ENCODE measurements around the gene MXRA7. TPM values are rescaled to one million over a fixed set of nuclear protein-coding genes. Genes with fewer than 3 reads are reported as not detected.

MXRA7 gene
- polyA plus RNA-seq, 1 of the 3 experiments (the other 2 are of a cell fraction) = 154 TPM

DNA sequence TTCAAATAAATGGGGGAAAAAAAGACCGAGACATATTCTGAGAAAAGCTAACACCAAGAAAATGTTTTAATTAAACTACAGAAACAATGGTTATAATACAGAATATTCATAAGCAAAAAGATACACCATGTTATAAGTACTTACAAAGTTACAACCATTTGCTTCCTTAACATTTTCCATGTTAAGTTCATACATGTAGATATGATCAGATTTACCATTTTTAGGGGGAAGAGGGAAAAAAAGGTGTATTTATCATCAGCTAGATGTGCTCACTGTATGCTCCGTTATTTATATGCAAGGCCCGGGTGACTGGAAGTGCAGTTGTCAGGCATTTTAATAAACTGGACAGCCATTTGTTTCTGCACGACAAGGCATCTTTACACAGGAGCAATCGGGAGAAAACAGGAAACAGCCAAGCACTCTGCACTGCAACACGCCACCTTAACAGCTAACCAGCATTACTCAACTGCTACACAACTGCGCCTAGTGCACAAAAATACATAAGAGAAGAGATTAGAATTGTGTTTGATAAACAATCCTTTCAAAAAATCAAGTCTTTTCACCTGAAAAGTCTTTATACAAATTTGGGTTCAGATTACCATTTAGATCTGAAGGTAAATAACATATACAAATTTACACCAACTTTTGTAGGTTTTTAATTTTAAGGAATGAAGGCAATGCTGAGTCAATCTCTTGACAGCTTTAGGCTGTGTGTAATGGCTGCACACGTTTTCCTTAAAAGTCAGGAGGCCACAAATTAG is 23.5 kb upstream of the MXRA7 start:
- Histone ChIP-seq H3K36me3 (replicated peaks in 1 of 2; ENCODE audit: control insufficient read depth in 1 of 2, insufficient read depth in 2 of 2, low read length in 1 of 2) (peaks cover 45 to 62% of the 10 kb centered on the region in 2 experiments), H3K79me2 (ENCODE audit: insufficient read depth) (peaks cover 92% of the 10 kb centered on the region), H3K27ac (ENCODE audit: low read depth in 2 of 2, low read length in 1 of 2) (peak overlapping the region; percentile 98 to 99), H3K4me2 (peak overlapping the region; percentile 86), H3K4me1 (ENCODE audit: control insufficient read depth in 1 of 2, insufficient read depth in 2 of 2, low read depth in 1 of 2, low read length in 1 of 2) (peaks cover 30 to 38% of the 10 kb centered on the region in 2 experiments), H4K20me1 (ENCODE audit: insufficient read depth) (peaks cover 53% of the 10 kb centered on the region), H2AFZ (ENCODE audit: low read depth) (no peak overlapping the region), H3K9ac (peak overlapping the region; percentile 95; the same call in 1 of the 2 replicates), H3K27me3 (ENCODE audit: insufficient read depth) (no peaks in the 10 kb centered on the region), H3K9me2 (no peaks in the 10 kb centered on the region), H3F3A (replicated peaks; ENCODE audit: insufficient read depth) (peaks cover 50% of the 10 kb centered on the region), H3K9me3 (no peaks in the 10 kb centered on the region), H3K4me3 (ENCODE audit: low read depth in 2 of 2, low read length in 1 of 2) (peak overlapping the region; percentile 91 to 100)
- CTCF ChIA-PET = interaction anchor here (0.8 to 5.8 kb wide), 8 partner anchors 8 to 332 kb away, joined by 3 to 34 read pairs (median 7); partner anchors contain the start of genes JMJD6 and METTL23
- POLR2A ChIA-PET = interaction anchor here (0.8 kb wide), 1 partner anchor 8 kb away, joined by 4 read pairs; the partner anchor contains the start of genes JMJD6 and METTL23
- no peak for DNase-seq
- TF ChIP-seq MXI1 (IDR thresholded peaks at IDR 0.05; ENCODE audit: low read depth, low read length) = peak; percentile 36; the same call in 1 of the 2 replicates
- 0 out of 2 replicates have a peak, but pooled peaks have one; percentile 13 for TF ChIP-seq YY1 (IDR thresholded peaks at IDR 0.05; ENCODE audit: low read depth)
- TF ChIP-seq CHD2 (IDR thresholded peaks at IDR 0.05; ENCODE audit: low read length, partially characterized antibody) = no peak
- TF ChIP-seq SIN3A (IDR thresholded peaks at IDR 0.05; ENCODE audit: borderline replicate concordance, low read depth, low read length) = peak; percentile 76; the same call in 1 of the 2 replicates
- peak; percentile 61; the same call in 1 of the 2 replicates for TF ChIP-seq POLR2AphosphoS5 (IDR thresholded peaks at IDR 0.05; ENCODE audit: low read depth, low read length)
- 0 out of 2 replicates have a peak, but pooled peaks have one; percentile 32 for TF ChIP-seq ELF1 (IDR thresholded peaks at IDR 0.05)
- WGBS (ENCODE audit: low lambda C conversion rate) = 16% methylated on average over 8 of the region's 8 CpGs

DNA sequence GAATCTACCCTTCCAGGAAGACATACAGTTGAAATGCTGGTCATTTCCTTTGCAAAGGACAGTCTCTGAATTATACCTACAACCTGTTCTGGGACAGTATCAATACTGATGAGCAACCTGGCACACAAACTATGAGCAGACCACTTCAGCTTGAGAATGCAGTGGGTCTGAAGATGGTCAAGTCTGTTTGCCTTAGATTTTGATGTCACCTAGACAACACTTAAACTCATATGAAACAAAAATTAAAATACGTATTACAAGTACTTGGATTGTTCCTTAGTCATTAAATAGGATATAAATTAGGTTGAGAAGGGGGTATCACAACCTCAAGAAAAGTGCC is 22.8 kb upstream of the MXRA7 start:
- Histone ChIP-seq H3K27me3 (ENCODE audit: insufficient read depth) (no peaks in the 10 kb centered on the region), H3F3A (replicated peaks; ENCODE audit: insufficient read depth) (peaks cover 52% of the 10 kb centered on the region), H3K9me2 (no peaks in the 10 kb centered on the region), H3K9me3 (no peaks in the 10 kb centered on the region), H3K36me3 (replicated peaks in 1 of 2; ENCODE audit: control insufficient read depth in 1 of 2, insufficient read depth in 2 of 2, low read length in 1 of 2) (peaks cover 45 to 62% of the 10 kb centered on the region in 2 experiments), H3K27ac (ENCODE audit: low read depth in 2 of 2, low read length in 1 of 2) (peak overlapping the region; percentile 98 to 99; a peak in 3 of 4 replicates), H3K4me3 (ENCODE audit: low read depth in 2 of 2, low read length in 1 of 2) (peak overlapping the region; percentile 91 to 100; a peak in 3 of 4 replicates), H3K4me2 (peak overlapping the region; percentile 86), H4K20me1 (ENCODE audit: insufficient read depth) (peaks cover 53% of the 10 kb centered on the region), H2AFZ (ENCODE audit: low read depth) (no peak overlapping the region), H3K4me1 (ENCODE audit: control insufficient read depth in 1 of 2, insufficient read depth in 2 of 2, low read depth in 1 of 2, low read length in 1 of 2) (peaks cover 30 to 31% of the 10 kb centered on the region in 2 experiments), H3K79me2 (ENCODE audit: insufficient read depth) (peaks cover 92% of the 10 kb centered on the region), H3K9ac (peak overlapping the region; percentile 95; the same call in 1 of the 2 replicates)
- ChIA-PET POLR2A (interaction anchor here (1.1 kb wide), 1 partner anchor 15 kb away, joined by 3 read pairs; no protein-coding TSS in a partner anchor), CTCF (interaction anchor here (0.8 to 3.1 kb wide), 6 partner anchors 19 to 323 kb away, joined by 3 to 17 read pairs (median 4); no protein-coding TSS in a partner anchor)
- TF ChIP-seq RXRA (IDR thresholded peaks at IDR 0.05; ENCODE audit: borderline replicate concordance, low read depth) (no peak), RFX5 (IDR thresholded peaks at IDR 0.05; ENCODE audit: low read length) (no peak), MEF2A (IDR thresholded peaks at IDR 0.05; ENCODE audit: borderline replicate concordance, low read depth) (no peak), SIN3A (IDR thresholded peaks at IDR 0.05; ENCODE audit: borderline replicate concordance, low read depth, low read length) (no peak), POLR2AphosphoS5 (IDR thresholded peaks at IDR 0.05; ENCODE audit: low read depth, low read length) (peak; percentile 4; the same call in 1 of the 2 replicates)
- TF ChIP-seq, protein P1, sequence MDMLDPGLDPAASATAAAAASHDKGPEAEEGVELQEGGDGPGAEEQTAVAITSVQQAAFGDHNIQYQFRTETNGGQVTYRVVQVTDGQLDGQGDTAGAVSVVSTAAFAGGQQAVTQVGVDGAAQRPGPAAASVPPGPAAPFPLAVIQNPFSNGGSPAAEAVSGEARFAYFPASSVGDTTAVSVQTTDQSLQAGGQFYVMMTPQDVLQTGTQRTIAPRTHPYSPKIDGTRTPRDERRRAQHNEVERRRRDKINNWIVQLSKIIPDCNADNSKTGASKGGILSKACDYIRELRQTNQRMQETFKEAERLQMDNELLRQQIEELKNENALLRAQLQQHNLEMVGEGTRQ (IDR thresholded peaks at IDR 0.05; ENCODE audit: borderline replicate concordance, low read depth, low read length) = no peak
- 87% methylated on average over 1 of the region's 1 CpG for WGBS (ENCODE audit: low lambda C conversion rate)
- DNase-seq = no peak

All from SK-N-SH (cell line).